GM23338 (cell line): ENCODE results near the gene MGAT5. TPM values are rescaled to one million over a fixed set of nuclear protein-coding genes. Genes with fewer than 3 reads are reported as not detected.

Experiments
- ATAC-seq: fragments of 200-7000 bp; cut with Tn5 transposase; 3 replicates; pipeline ENCODE4 v1.9.1; 2020
- DNase-seq: peaks from one replicate; pipeline ENCODE4 v3.0.0-alpha.2; 2015; ENCODE audit warnings: low spot score
- H2AFZ ChIP-seq: fragments of 200-600 bp; sonication (generic); 2 replicates; pipeline ENCODE4 v1.8.0; 2016; ENCODE audit warnings: antibody characterized with exemption, mild to moderate bottlenecking, moderate library complexity
- H3F3A ChIP-seq: fragments of 200-600 bp; sonication (generic); replicated peaks from 2 replicates; pipeline ENCODE4 v1.8.0; 2017; ENCODE audit warnings: antibody characterized with exemption, mixed run types, low read depth
- H3K27ac ChIP-seq: fragments of 200-600 bp; sonication (generic); 2 replicates; pipeline ENCODE4 v1.6.1; 2016; ENCODE audit warnings: low read depth
- H3K27me3 ChIP-seq: fragments of 200-600 bp; sonication (generic); 2 replicates; pipeline ENCODE4 v1.8.0; 2016; ENCODE audit warnings: mild to moderate bottlenecking, mixed run types, moderate library complexity; ENCODE audit not compliant: insufficient read depth
- H3K36me3 ChIP-seq: fragments of 200-600 bp; sonication (generic); 2 replicates; pipeline ENCODE4 v1.8.0; 2016; ENCODE audit warnings: mild to moderate bottlenecking; ENCODE audit not compliant: insufficient read depth
- H3K4me1 ChIP-seq: fragments of 200-600 bp; sonication (generic); 2 replicates; pipeline ENCODE4 v1.8.0; 2016; ENCODE audit warnings: mild to moderate bottlenecking, moderate library complexity; ENCODE audit not compliant: insufficient read depth
- H3K4me2 ChIP-seq: fragments of 200-600 bp; sonication (generic); 2 replicates; pipeline ENCODE4 v1.7.1; 2017; ENCODE audit warnings: mixed run types
- H3K4me3 ChIP-seq: fragments of 200-600 bp; sonication (generic); 2 replicates; pipeline ENCODE4 v1.6.1; 2016; ENCODE audit warnings: mixed run types
- H3K79me2 ChIP-seq: fragments of 200-600 bp; sonication (generic); replicated peaks from 2 replicates; pipeline ENCODE4 v1.8.0; 2017; ENCODE audit warnings: mild to moderate bottlenecking; ENCODE audit not compliant: insufficient read depth
- H3K9me2 ChIP-seq: fragments of 200-600 bp; sonication (generic); 2 replicates; pipeline ENCODE4 v1.8.0; 2017; ENCODE audit not compliant: insufficient read depth
- H4K20me1 ChIP-seq: fragments of 200-600 bp; sonication (generic); replicated peaks from 2 replicates; pipeline ENCODE4 v1.8.0; 2017; ENCODE audit warnings: mild to moderate bottlenecking; ENCODE audit not compliant: insufficient read depth
- H3K27ac Mint-ChIP-seq: 2 replicates; pipeline ENCODE4 v1.8.0; 2020; ENCODE audit warnings: inconsistent platforms, mild to moderate bottlenecking, moderate library complexity, mixed read lengths
- H3K27me3 Mint-ChIP-seq: 3 replicates; pipeline ENCODE4 v1.8.0; 2022; ENCODE audit warnings: low read depth, mild to moderate bottlenecking, moderate library complexity, mixed read lengths, inconsistent platforms; ENCODE audit not compliant: insufficient read depth, poor library complexity
- H3K36me3 Mint-ChIP-seq: 3 replicates; pipeline ENCODE4 v1.8.0; 2021; ENCODE audit warnings: low read depth, mild to moderate bottlenecking, inconsistent platforms, moderate library complexity, mixed read lengths
- H3K4me1 Mint-ChIP-seq: 3 replicates; pipeline ENCODE4 v1.8.0; 2020; ENCODE audit warnings: mild to moderate bottlenecking, inconsistent platforms, mixed read lengths
- H3K4me3 Mint-ChIP-seq: 3 replicates; pipeline ENCODE4 v1.8.0; 2021; ENCODE audit warnings: moderate library complexity, mild to moderate bottlenecking, inconsistent platforms, mixed read lengths
- H3K9me3 Mint-ChIP-seq: 3 replicates; pipeline ENCODE4 v1.8.0; 2020; ENCODE audit warnings: moderate library complexity, mild to moderate bottlenecking, inconsistent platforms, mixed read lengths
- EZH2 ChIP-seq: fragments of 200-600 bp; sonication (generic); IDR thresholded peaks from one replicate; pipeline ENCODE4 v1.8.0; 2017; ENCODE audit warnings: antibody characterized with exemption, mild to moderate bottlenecking, low read depth; ENCODE audit not compliant: unreplicated experiment
- EZH2phosphoT487 ChIP-seq: fragments of 200-600 bp; sonication (generic); IDR thresholded peaks from one replicate; pipeline ENCODE4 v1.8.1; 2018; ENCODE audit warnings: antibody characterized with exemption; ENCODE audit not compliant: unreplicated experiment
- JUNB ChIP-seq: IDR thresholded peaks from one replicate; pipeline ENCODE4 v1.6.1; 2016; ENCODE audit warnings: antibody characterized with exemption; ENCODE audit not compliant: unreplicated experiment
- NANOG ChIP-seq: IDR thresholded peaks from 2 replicates; pipeline ENCODE4 v1.6.1; 2016; ENCODE audit warnings: antibody characterized with exemption, borderline replicate concordance
- POLR2AphosphoS5 ChIP-seq: IDR thresholded peaks from 2 replicates; pipeline ENCODE4 v1.6.1; 2016; ENCODE audit warnings: antibody characterized with exemption, low read depth
- ZNF114 ChIP-seq: fragments of 250-450 bp; sonication (Bioruptor Pico); IDR thresholded peaks from 2 replicates; pipeline ENCODE4 v1.5.0; 2020; ENCODE audit warnings: mild to moderate bottlenecking, moderate library complexity
- ZNF331 ChIP-seq: fragments of 250-450 bp; sonication (Bioruptor Pico); IDR thresholded peaks from 2 replicates; pipeline ENCODE4 v1.5.0; 2020; ENCODE audit warnings: low read depth, mild to moderate bottlenecking, moderate library complexity
- polyA plus RNA-seq: library from polyadenylated mRNA; unstranded; fragments of >200 nt; fragmentation: Nextera tagmentation; extraction: Ambion mirVana; gene quantifications from 2 replicates; pipeline ENCODE4 v1.2.1, GENCODE V29; 2016
- total RNA-seq: library from RNA; depleted of rRNA; stranded (reverse); fragments of >200 nt; shearing (Covaris generic); gene quantifications from 2 replicates; pipeline ENCODE4 v1.2.3, GENCODE V29; 2014
- TF ChIP-seq, protein P1 (sequence below): IDR thresholded peaks from one replicate; pipeline ENCODE4 v1.6.1; 2018; ENCODE audit warnings: antibody characterized with exemption; ENCODE audit not compliant: unreplicated experiment
- TF ChIP-seq, protein P2 (sequence below), 2 experiments: fragments of 200-600 bp in 1 of 2; sonication (generic) in 1 of 2; conservative IDR thresholded peaks; 2 replicates each; pipeline versions ENCODE4 v1.5.1 to v1.6.1; 2016 to 2017; ENCODE audit warnings: antibody characterized with exemption in 2 of 2, low read depth in 2 of 2, mild to moderate bottlenecking in 2 of 2, moderate library complexity in 1 of 2

The MGAT5 gene
- total and polyA plus RNA-seq, 2 experiments from 2014 or later = 4.6 to 27.6 TPM

DNA sequence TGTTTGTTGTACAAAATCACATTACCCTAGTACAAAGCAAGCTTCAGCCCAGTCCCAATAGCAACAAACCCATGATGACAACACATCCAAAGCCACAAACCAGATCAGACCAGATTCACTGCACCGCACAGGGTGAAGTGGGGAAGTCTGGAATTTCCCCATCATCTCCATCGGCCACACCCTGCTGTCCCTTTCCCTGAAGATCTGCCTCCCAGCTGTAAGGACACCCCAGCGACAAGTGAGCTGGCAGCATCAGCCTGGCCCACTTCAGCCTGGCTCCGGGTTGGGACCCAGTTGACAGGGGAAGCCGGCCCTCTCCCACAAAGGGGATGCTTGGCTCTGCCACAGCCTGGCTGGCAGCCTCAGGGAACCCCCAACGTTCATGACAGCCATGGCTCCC is 207.6 kb downstream of the MGAT5 start (continued):
- TF ChIP-seq, protein P1, sequence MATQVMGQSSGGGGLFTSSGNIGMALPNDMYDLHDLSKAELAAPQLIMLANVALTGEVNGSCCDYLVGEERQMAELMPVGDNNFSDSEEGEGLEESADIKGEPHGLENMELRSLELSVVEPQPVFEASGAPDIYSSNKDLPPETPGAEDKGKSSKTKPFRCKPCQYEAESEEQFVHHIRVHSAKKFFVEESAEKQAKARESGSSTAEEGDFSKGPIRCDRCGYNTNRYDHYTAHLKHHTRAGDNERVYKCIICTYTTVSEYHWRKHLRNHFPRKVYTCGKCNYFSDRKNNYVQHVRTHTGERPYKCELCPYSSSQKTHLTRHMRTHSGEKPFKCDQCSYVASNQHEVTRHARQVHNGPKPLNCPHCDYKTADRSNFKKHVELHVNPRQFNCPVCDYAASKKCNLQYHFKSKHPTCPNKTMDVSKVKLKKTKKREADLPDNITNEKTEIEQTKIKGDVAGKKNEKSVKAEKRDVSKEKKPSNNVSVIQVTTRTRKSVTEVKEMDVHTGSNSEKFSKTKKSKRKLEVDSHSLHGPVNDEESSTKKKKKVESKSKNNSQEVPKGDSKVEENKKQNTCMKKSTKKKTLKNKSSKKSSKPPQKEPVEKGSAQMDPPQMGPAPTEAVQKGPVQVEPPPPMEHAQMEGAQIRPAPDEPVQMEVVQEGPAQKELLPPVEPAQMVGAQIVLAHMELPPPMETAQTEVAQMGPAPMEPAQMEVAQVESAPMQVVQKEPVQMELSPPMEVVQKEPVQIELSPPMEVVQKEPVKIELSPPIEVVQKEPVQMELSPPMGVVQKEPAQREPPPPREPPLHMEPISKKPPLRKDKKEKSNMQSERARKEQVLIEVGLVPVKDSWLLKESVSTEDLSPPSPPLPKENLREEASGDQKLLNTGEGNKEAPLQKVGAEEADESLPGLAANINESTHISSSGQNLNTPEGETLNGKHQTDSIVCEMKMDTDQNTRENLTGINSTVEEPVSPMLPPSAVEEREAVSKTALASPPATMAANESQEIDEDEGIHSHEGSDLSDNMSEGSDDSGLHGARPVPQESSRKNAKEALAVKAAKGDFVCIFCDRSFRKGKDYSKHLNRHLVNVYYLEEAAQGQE = no peak
- TF ChIP-seq, protein P2, sequence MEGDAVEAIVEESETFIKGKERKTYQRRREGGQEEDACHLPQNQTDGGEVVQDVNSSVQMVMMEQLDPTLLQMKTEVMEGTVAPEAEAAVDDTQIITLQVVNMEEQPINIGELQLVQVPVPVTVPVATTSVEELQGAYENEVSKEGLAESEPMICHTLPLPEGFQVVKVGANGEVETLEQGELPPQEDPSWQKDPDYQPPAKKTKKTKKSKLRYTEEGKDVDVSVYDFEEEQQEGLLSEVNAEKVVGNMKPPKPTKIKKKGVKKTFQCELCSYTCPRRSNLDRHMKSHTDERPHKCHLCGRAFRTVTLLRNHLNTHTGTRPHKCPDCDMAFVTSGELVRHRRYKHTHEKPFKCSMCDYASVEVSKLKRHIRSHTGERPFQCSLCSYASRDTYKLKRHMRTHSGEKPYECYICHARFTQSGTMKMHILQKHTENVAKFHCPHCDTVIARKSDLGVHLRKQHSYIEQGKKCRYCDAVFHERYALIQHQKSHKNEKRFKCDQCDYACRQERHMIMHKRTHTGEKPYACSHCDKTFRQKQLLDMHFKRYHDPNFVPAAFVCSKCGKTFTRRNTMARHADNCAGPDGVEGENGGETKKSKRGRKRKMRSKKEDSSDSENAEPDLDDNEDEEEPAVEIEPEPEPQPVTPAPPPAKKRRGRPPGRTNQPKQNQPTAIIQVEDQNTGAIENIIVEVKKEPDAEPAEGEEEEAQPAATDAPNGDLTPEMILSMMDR (conservative IDR thresholded peaks at IDR 0.05; ENCODE audit: low read depth in 2 of 2) = no peak

DNA sequence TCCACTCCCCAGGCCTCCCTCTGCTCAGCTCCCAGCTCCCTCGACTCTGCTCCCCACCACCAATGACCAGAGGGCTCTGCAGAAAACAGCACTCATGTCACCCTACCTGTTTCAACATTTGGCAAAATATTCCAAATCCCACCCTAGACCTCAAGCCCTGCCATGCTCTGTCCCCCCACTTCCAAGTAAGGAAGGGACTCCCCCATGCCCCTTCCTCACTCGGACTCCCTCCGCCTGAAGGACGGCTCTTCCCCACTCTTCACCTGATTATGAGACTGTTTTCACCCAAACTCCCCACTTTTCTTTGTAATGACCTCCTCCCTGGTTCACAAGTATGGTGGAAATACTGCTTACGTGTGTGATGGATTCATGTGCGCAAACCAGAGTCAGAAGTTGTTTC is 208.4 kb downstream of the MGAT5 start:
- Mint-ChIP-seq H3K4me1 (peaks cover 8% of the 10 kb centered on the region), H3K9me3 (no peaks in the 10 kb centered on the region), H3K36me3 (no peaks in the 10 kb centered on the region), H3K27me3 (no peaks in the 10 kb centered on the region), H3K27ac (no peak overlapping the region), H3K4me3 (no peak overlapping the region)
- no peak overlapping the region for H3K27ac ChIP-seq
- no peak for DNase-seq
- no peaks in the 10 kb centered on the region for H3K36me3 ChIP-seq
- no peaks in the 10 kb centered on the region for H3F3A ChIP-seq
- no peaks in the 10 kb centered on the region for H4K20me1 ChIP-seq
- H3K4me2 ChIP-seq = no peak overlapping the region
- H3K9me2 ChIP-seq = no peaks in the 10 kb centered on the region
- no peak for ATAC-seq
- H3K4me3 ChIP-seq = no peak overlapping the region
- H3K79me2 ChIP-seq = no peaks in the 10 kb centered on the region
- H3K27me3 ChIP-seq = no peaks in the 10 kb centered on the region
- H2AFZ ChIP-seq = no peak overlapping the region
- TF ChIP-seq ZNF331 (CRISPR knock-in tag) = no peak
- TF ChIP-seq POLR2AphosphoS5 = no peak
- TF ChIP-seq NANOG = no peak
- H3K4me1 ChIP-seq = no peaks in the 10 kb centered on the region

DNA sequence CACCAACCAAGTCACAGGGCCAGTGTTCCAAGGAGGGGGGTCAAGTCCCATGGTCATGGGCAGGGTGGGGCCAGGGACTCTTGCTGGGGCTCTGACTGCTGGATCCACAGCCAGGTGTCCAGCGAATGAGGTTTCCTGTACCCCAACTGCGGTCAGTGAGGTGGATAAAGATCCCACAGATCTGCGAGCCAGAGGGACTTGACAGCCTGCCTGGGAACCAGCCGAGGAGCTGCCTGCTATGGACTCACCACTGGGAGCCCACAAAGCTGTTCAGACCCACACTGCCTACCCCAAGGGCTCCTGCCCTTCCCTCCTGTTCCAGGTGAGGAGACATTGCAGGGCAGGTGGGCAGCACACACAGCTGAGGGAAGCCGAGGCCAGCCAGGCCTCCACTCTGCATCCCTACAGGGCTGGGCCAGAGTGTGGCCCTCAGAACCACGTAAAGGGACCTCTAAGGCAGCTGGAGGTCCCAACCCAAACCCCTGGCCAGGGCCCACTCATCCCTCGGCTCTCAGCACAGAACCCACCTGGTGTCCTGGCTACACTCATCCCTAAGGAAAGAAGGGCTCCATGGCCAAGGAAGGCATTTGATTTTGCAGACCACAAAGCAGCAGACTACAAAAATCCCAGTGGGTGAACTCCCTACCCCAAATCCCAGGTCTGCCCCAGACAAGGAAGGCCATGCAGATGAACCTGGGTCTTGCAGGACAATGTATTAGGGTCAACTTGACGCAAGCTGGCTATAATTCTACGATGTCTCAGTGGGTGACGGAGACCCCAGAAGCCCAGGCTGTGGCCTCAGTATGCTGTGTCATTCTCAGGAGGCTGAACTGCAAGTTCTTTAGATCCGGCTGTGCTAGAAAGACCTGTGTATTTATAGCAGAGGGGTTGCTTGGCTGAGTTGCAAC is 209.2 kb downstream of the MGAT5 start:
- H3K4me3 Mint-ChIP-seq = no peak overlapping the region
- Histone ChIP-seq H3K27ac (no peak overlapping the region), H3K79me2 (no peaks in the 10 kb centered on the region), H2AFZ (no peak overlapping the region), H3F3A (no peaks in the 10 kb centered on the region), H3K27me3 (no peaks in the 10 kb centered on the region), H3K4me2 (no peak overlapping the region), H4K20me1 (no peaks in the 10 kb centered on the region), H3K4me3 (no peak overlapping the region), H3K4me1 (no peaks in the 10 kb centered on the region), H3K9me2 (no peaks in the 10 kb centered on the region), H3K36me3 (no peaks in the 10 kb centered on the region)
- H3K36me3 Mint-ChIP-seq = no peaks in the 10 kb centered on the region
- DNase-seq (no peak), ATAC-seq (no peak)
- H3K27me3 Mint-ChIP-seq = no peaks in the 10 kb centered on the region
- no peak overlapping the region for H3K27ac Mint-ChIP-seq
- peaks cover 8% of the 10 kb centered on the region for H3K4me1 Mint-ChIP-seq
- no peaks in the 10 kb centered on the region for H3K9me3 Mint-ChIP-seq
- TF ChIP-seq NANOG (no peak), EZH2 (no peak), JUNB (no peak), ZNF114 (CRISPR knock-in tag) (no peak), ZNF331 (CRISPR knock-in tag) (no peak), EZH2phosphoT487 (no peak), POLR2AphosphoS5 (no peak)
- TF ChIP-seq, protein P2 (conservative IDR thresholded peaks at IDR 0.05; ENCODE audit: low read depth in 2 of 2) = no peak
- TF ChIP-seq, protein P1 = no peak
